H1 (cell line): ENCODE data around the gene WNT9A. TPM values are rescaled to one million over a fixed set of nuclear protein-coding genes. Genes with fewer than 3 reads are reported as not detected.

ENCODE experiments used
- CTCF ChIA-PET: fragments of 300-600 bp; sonication (Branson Sonifier 250); formaldehyde crosslinking; loops from one replicate; lab custom pipeline; 2021; ENCODE audit not compliant: partially characterized antibody; lab: Charles Lee
- POLR2A ChIA-PET: fragments of 300-600 bp; sonication (Branson Sonifier 250); formaldehyde crosslinking; loops from one replicate; lab custom pipeline; 2021; ENCODE audit warnings: inconsistent platforms; ENCODE audit not compliant: partially characterized antibody; lab: Charles Lee
- DNase-seq, 2 experiments: peaks; one replicate each; pipeline versions ENCODE4 v3.0.0 to v3.0.0-alpha.2; 2010 to 2022; ENCODE audit warnings: low spot score in 2 of 2, low read depth in 1 of 2, mixed read lengths in 1 of 2
- FAIRE-seq: peaks from 2 replicates; lab custom pipeline; 2011; peaks lifted over from hg19 to GRCh38; lab: Jason Lieb, UNC
- H2AFZ ChIP-seq: 2 replicates; pipeline ENCODE4 v1.8.1; 2012; ENCODE audit warnings: low read length, inconsistent platforms
- H2AK5ac ChIP-seq: 2 replicates; pipeline ENCODE4 v1.6.1; 2013; ENCODE audit warnings: low read depth, low read length
- H2BK120ac ChIP-seq: replicated peaks from 2 replicates; pipeline ENCODE3; 2013; ENCODE audit warnings: low read depth, low read length, inconsistent platforms
- H2BK12ac ChIP-seq: 2 replicates; pipeline ENCODE4 v1.6.1; 2013; ENCODE audit warnings: low read depth, low read length
- H2BK15ac ChIP-seq: 2 replicates; pipeline ENCODE4 v1.6.1; 2013; ENCODE audit warnings: low read length
- H2BK20ac ChIP-seq: 2 replicates; pipeline ENCODE4 v1.6.1; 2013; ENCODE audit warnings: low read length
- H2BK5ac ChIP-seq: 2 replicates; pipeline ENCODE4 v1.6.1; 2013; ENCODE audit warnings: low read depth, low read length
- H3K14ac ChIP-seq: 2 replicates; pipeline ENCODE4 v1.6.1; 2013; ENCODE audit warnings: inconsistent platforms; ENCODE audit not compliant: insufficient read length
- H3K18ac ChIP-seq: 2 replicates; pipeline ENCODE4 v1.6.1; 2013; ENCODE audit warnings: low read length; ENCODE audit errors: extremely low read depth
- H3K23ac ChIP-seq: 2 replicates; pipeline ENCODE4 v1.6.1; 2013; ENCODE audit warnings: inconsistent platforms; ENCODE audit not compliant: insufficient read length
- H3K23me2 ChIP-seq: 2 replicates; pipeline ENCODE4 v1.6.1; 2013; ENCODE audit warnings: low read depth, low read length
- H3K27ac ChIP-seq: 2 replicates; pipeline ENCODE4 v1.6.1; 2011; ENCODE audit warnings: low read depth, low read length, inconsistent platforms
- H3K27me3 ChIP-seq, 4 experiments: replicated peaks in 1 of 4; 1 replicate in 1 of 4; 2 replicates in 3 of 4; pipeline versions ENCODE4 v1.6.1 to v1.8.1; 2011 to 2013; ENCODE audit warnings: low read length in 3 of 4, mild to moderate bottlenecking in 3 of 4, inconsistent platforms in 2 of 4, mixed read lengths in 2 of 4, moderate library complexity in 1 of 4; ENCODE audit not compliant: control insufficient read depth in 3 of 4, insufficient read depth in 3 of 4; ENCODE audit errors: extremely low read depth in 1 of 4
- H3K36me3 ChIP-seq, 4 experiments: 2 replicates each; pipeline versions ENCODE4 v1.6.1 to v1.8.1; 2011 to 2013; ENCODE audit warnings: mild to moderate bottlenecking in 4 of 4, low read length in 3 of 4, moderate library complexity in 2 of 4, control low read depth in 1 of 4, inconsistent platforms in 1 of 4; ENCODE audit not compliant: insufficient read depth in 4 of 4, control insufficient read depth in 2 of 4
- H3K4ac ChIP-seq: replicated peaks from 2 replicates; pipeline ENCODE3; 2013; ENCODE audit warnings: low read length, low read depth, mixed read lengths, inconsistent platforms; ENCODE audit not compliant: insufficient read length
- H3K4me1 ChIP-seq, 4 experiments: replicated peaks in 1 of 4; 1 replicate in 1 of 4; 2 replicates in 3 of 4; pipeline versions ENCODE4 v1.6.1 to v1.8.1; 2011 to 2013; ENCODE audit warnings: low read length in 3 of 4, inconsistent platforms in 2 of 4, mixed read lengths in 1 of 4; ENCODE audit not compliant: insufficient read depth in 4 of 4, control insufficient read depth in 3 of 4
- H3K4me2 ChIP-seq, 2 experiments: 2 replicates each; pipeline versions ENCODE4 v1.6.1 to v1.8.1; 2011 to 2013; ENCODE audit warnings: low read depth in 2 of 2, low read length in 2 of 2, control low read depth in 1 of 2, inconsistent platforms in 1 of 2, mild to moderate bottlenecking in 1 of 2; ENCODE audit not compliant: insufficient read depth in 1 of 2
- H3K4me3 ChIP-seq, 4 experiments: fragments of 200-600, 300-600 bp in 1 of 4; sonication (generic), shearing (Covaris generic), sonication (Bioruptor Twin) in 1 of 4; 2 replicates each; pipeline versions ENCODE4 v1.5.1 to v1.8.1; 2011 to 2016; ENCODE audit warnings: low read length in 4 of 4, low read depth in 3 of 4, control low read depth in 2 of 4, inconsistent platforms in 2 of 4, mild to moderate bottlenecking in 2 of 4, mixed read lengths in 1 of 4, moderate library complexity in 1 of 4; ENCODE audit not compliant: insufficient read depth in 2 of 4; ENCODE audit errors: extremely low read depth in 1 of 4
- H3K56ac ChIP-seq: replicated peaks from 2 replicates; pipeline ENCODE3; 2013; ENCODE audit warnings: low read depth, mild to moderate bottlenecking, mixed read lengths, low read length, inconsistent platforms; ENCODE audit not compliant: insufficient read length
- H3K79me1 ChIP-seq: 2 replicates; pipeline ENCODE4 v1.6.1; 2013; ENCODE audit warnings: low read depth, low read length, control low read depth
- H3K79me2 ChIP-seq, 2 experiments: 2 replicates each; pipeline versions ENCODE4 v1.6.1 to v1.8.1; 2012 to 2013; ENCODE audit warnings: low read length in 2 of 2, mild to moderate bottlenecking in 2 of 2, inconsistent platforms in 1 of 2; ENCODE audit not compliant: insufficient read depth in 2 of 2, control insufficient read depth in 1 of 2
- H3K9ac ChIP-seq, 4 experiments: replicated peaks in 1 of 4; 1 replicate in 1 of 4; 2 replicates in 3 of 4; pipeline versions ENCODE4 v1.6.1 to v1.8.1; 2011 to 2013; ENCODE audit warnings: low read depth in 3 of 4, low read length in 3 of 4, control low read depth in 2 of 4, mild to moderate bottlenecking in 2 of 4, moderate library complexity in 2 of 4, inconsistent platforms in 1 of 4; ENCODE audit errors: extremely low read depth in 1 of 4
- H3K9me3 ChIP-seq, 2 experiments: 2 replicates each; pipeline versions ENCODE4 v1.6.1 to v1.8.1; 2012 to 2013; ENCODE audit warnings: mild to moderate bottlenecking in 2 of 2, moderate library complexity in 2 of 2, control low read depth in 1 of 2, inconsistent platforms in 1 of 2, low read depth in 1 of 2, low read length in 1 of 2, mixed read lengths in 1 of 2; ENCODE audit not compliant: insufficient read depth in 2 of 2
- H4K20me1 ChIP-seq, 2 experiments: replicated peaks in 1 of 2; 2 replicates each; pipeline versions ENCODE3 to v1.8.1; 2011 to 2013; ENCODE audit warnings: inconsistent platforms in 2 of 2, low read length in 2 of 2, mild to moderate bottlenecking in 1 of 2; ENCODE audit not compliant: insufficient read depth in 2 of 2, control insufficient read depth in 1 of 2
- H4K5ac ChIP-seq: 2 replicates; pipeline ENCODE4 v1.6.1; 2013; ENCODE audit warnings: low read length, low read depth, mixed read lengths, inconsistent platforms; ENCODE audit not compliant: insufficient read length
- H4K8ac ChIP-seq: 2 replicates; pipeline ENCODE4 v1.8.0; 2013; ENCODE audit warnings: mild to moderate bottlenecking, moderate library complexity, low read length, inconsistent platforms; ENCODE audit not compliant: insufficient read depth; ENCODE audit errors: extremely low read depth
- H4K91ac ChIP-seq: replicated peaks from 2 replicates; pipeline ENCODE3; 2013; ENCODE audit warnings: low read length, mixed read lengths, inconsistent platforms; ENCODE audit not compliant: insufficient read length
- CBX5 ChIP-seq: fragments of 300-800, 300-1000 bp; sonication (generic); IDR thresholded peaks from 2 replicates; pipeline ENCODE4 v1.7.1; 2016; ENCODE audit warnings: antibody characterized with exemption, low read length, low read depth
- CBX8 ChIP-seq: fragments of 300-800, 300-1000 bp; sonication (generic); IDR thresholded peaks from 2 replicates; pipeline ENCODE4 v1.7.1; 2016; ENCODE audit warnings: low read depth, low read length, borderline replicate concordance
- CHD2 ChIP-seq: IDR thresholded peaks from 2 replicates; pipeline ENCODE4 v1.6.1; 2012; ENCODE audit warnings: low read length, improper control_type of control experiment
- EP300 ChIP-seq, 2 experiments: IDR thresholded peaks; 1 replicate in 1 of 2; 2 replicates in 1 of 2; pipeline ENCODE4 v1.6.1; 2011 to 2012; ENCODE audit warnings: low read depth in 2 of 2, low read length in 2 of 2, mild to moderate bottlenecking in 2 of 2, borderline replicate concordance in 1 of 2, inconsistent platforms in 1 of 2, moderate library complexity in 1 of 2
- HDAC2 ChIP-seq, 2 experiments: fragments of 300-600 bp in 1 of 2; sonication (generic) in 1 of 2; IDR thresholded peaks; 2 replicates each; pipeline ENCODE4 v1.6.1; 2011 to 2012; ENCODE audit warnings: low read depth in 2 of 2, low read length in 2 of 2, mild to moderate bottlenecking in 2 of 2, moderate library complexity in 2 of 2, borderline replicate concordance in 1 of 2, inconsistent platforms in 1 of 2
- JUND ChIP-seq: IDR thresholded peaks from 2 replicates; pipeline ENCODE4 v1.6.1; 2011; ENCODE audit warnings: mild to moderate bottlenecking, improper control_type of control experiment, low read length
- KDM4A ChIP-seq: IDR thresholded peaks from one replicate; pipeline ENCODE4 v1.7.1; 2012; ENCODE audit warnings: low read depth, mild to moderate bottlenecking, moderate library complexity, low read length, inconsistent platforms; ENCODE audit not compliant: severe bottlenecking
- MAX ChIP-seq: IDR thresholded peaks from 2 replicates; pipeline ENCODE4 v1.6.1; 2012; ENCODE audit warnings: inconsistent platforms
- NANOG ChIP-seq: IDR thresholded peaks from 2 replicates; pipeline ENCODE4 v1.6.1; 2011; ENCODE audit warnings: low read length, low read depth, mild to moderate bottlenecking, inconsistent platforms; ENCODE audit not compliant: insufficient read depth, poor library complexity, severe bottlenecking
- SP2 ChIP-seq: IDR thresholded peaks from 2 replicates; pipeline ENCODE4 v1.6.1; 2012; ENCODE audit warnings: mild to moderate bottlenecking, low read length, inconsistent platforms
- TAF1 ChIP-seq: IDR thresholded peaks from 2 replicates; pipeline ENCODE4 v1.6.1; 2011; ENCODE audit warnings: mild to moderate bottlenecking, low read depth, low read length
- WGBS, 2 experiments: shearing (Covaris generic) in 1 of 2; methylation state at CpG; one replicate each; pipeline versions ENCODE4 v1.1.6 to v1.1.7; 2013 to 2015; ENCODE audit warnings: low lambda C conversion rate in 2 of 2, mixed read lengths in 2 of 2, inconsistent platforms in 1 of 2, low coverage in 1 of 2, missing lambda C conversion rate in 1 of 2; ENCODE audit not compliant: insufficient replicate concordance in 2 of 2, insufficient coverage in 1 of 2, insufficient read length in 1 of 2; ENCODE audit errors: extremely low coverage in 1 of 2, missing lambda C conversion rate in 1 of 2; 5-methylcytosine and 5-hydroxymethylcytosine counted together
- polyA plus RNA-seq, 7 experiments: library from polyadenylated mRNA; depleted of rRNA in 3 of 7; stranded (reverse) in 5 of 7; unstranded in 2 of 7; fragments of >200 nt in 5 of 7; fragments of 200-250 nt in 2 of 7; gene quantifications; 1 replicate in 5 of 7; 2 replicates in 1 of 7; 4 replicates in 1 of 7; pipeline versions ENCODE4 v1.2.1 to v1.2.3, GENCODE V29; 2011 to 2013; ENCODE audit warnings: missing spikeins in 2 of 7, mixed read lengths in 2 of 7
- total RNA-seq: library from RNA; stranded (reverse); fragmentation: NEBNext Ultra II Directional; extraction: Animal tissue kit (Norgen Biotek cat#: 25700); gene quantifications from 2 replicates; pipeline ENCODE4 v1.2.1, GENCODE V29; 2021

The WNT9A gene
- total and polyA plus RNA-seq, 2 of the 8 experiments (the other 6 are each of a cell fraction or from before 2014, with no cell fraction given), result 1.1 to 1.5 TPM

GRCh38 chr1:227922501-227923352, 25.0 kb downstream of the WNT9A start:
- FAIRE-seq, result no peak
- H3K79me1 ChIP-seq, result 0 out of 2 replicates have a peak, but pooled peaks cover 3% of the 10 kb centered on the region
- DNase-seq, result no peak
- 81% methylated on average over 18 of the region's 18 CpGs; no CpG with 5 or more reads in 1 of the 2 experiments for WGBS, 2 experiments
- H3K18ac ChIP-seq, result no peak overlapping the region; the same call in 1 of the 2 replicates
- H4K91ac ChIP-seq, result peak overlapping the region; percentile 11
- no peak overlapping the region for H2BK15ac ChIP-seq
- H4K8ac ChIP-seq, result no peak overlapping the region
- H3K23me2 ChIP-seq, result no peaks in the 10 kb centered on the region
- H3K9me3 ChIP-seq, result no peaks in the 10 kb centered on the region
- H3K27ac ChIP-seq, result no peak overlapping the region
- H3K79me2 ChIP-seq, result no peaks in the 10 kb centered on the region
- no peak for TF ChIP-seq SP2
- no peak for TF ChIP-seq EP300 (IDR thresholded peaks at IDR 0.05; ENCODE audit: borderline replicate concordance in 1 of 2, low read depth in 2 of 2, low read length in 2 of 2)
- TF ChIP-seq MAX, result no peak
- no peak for TF ChIP-seq KDM4A
- no peak for TF ChIP-seq HDAC2 (IDR thresholded peaks at IDR 0.05; ENCODE audit: borderline replicate concordance in 1 of 2, low read depth in 2 of 2, low read length in 2 of 2)
- no peak for TF ChIP-seq TAF1
- TF ChIP-seq NANOG, result no peak
- TF ChIP-seq CBX5, result no peak
- no peak for TF ChIP-seq JUND
- no peak for TF ChIP-seq CHD2
- TF ChIP-seq CBX8, result no peak
- H2BK20ac ChIP-seq, result peak overlapping the region; percentile 72; the same call in 1 of the 2 replicates
- no peak overlapping the region for H3K56ac ChIP-seq
- H3K4me3 ChIP-seq, result no peak overlapping the region
- no peak overlapping the region for H2AFZ ChIP-seq
- no peak overlapping the region for H3K23ac ChIP-seq
- POLR2A ChIA-PET, result interaction anchor here (1.6 kb wide), 1 partner anchor 10 kb away, joined by 3 read pairs; no protein-coding TSS in a partner anchor
- no peak overlapping the region for H4K5ac ChIP-seq
- H3K27me3 ChIP-seq, result no peaks in the 10 kb centered on the region; a peak in 1 of 7 replicates
- CTCF ChIA-PET, result interaction anchor here (1.1 to 1.9 kb wide), 4 partner anchors 9 to 17 kb away, joined by 3 to 6 read pairs (median 4); no protein-coding TSS in a partner anchor
- peaks cover 0 to 3% of the 10 kb centered on the region in 2 experiments for H4K20me1 ChIP-seq
- no peak overlapping the region for H3K9ac ChIP-seq
- no peak overlapping the region for H3K4ac ChIP-seq
- H3K4me1 ChIP-seq, result peaks cover 0 to 13% (median 8%) of the 10 kb centered on the region in 4 experiments; a peak in 5 of 7 replicates
- no peak overlapping the region for H3K14ac ChIP-seq
- H2BK12ac ChIP-seq, result 0 out of 2 replicates have a peak overlapping the region, but pooled peaks have one; percentile 39
- H3K36me3 ChIP-seq, result no peaks in the 10 kb centered on the region
- no peak overlapping the region for H3K4me2 ChIP-seq
- H2BK120ac ChIP-seq, result no peak overlapping the region
- no peak overlapping the region for H2AK5ac ChIP-seq
- 0 out of 2 replicates have a peak overlapping the region, but pooled peaks have one; percentile 8 for H2BK5ac ChIP-seq
